Activated T-cell treated with anti-CD3 and anti-CD28 coated beads for 48 hours (primary cell): ENCODE results near the gene FAM50A.
A peak's percentile ranks its signal among the peaks of the same experiment; 100 is the strongest.
"Not testable (repeated sequence)": the region's sequence is repeated elsewhere in the genome, so short reads cannot be mapped to it uniquely, and the experiment has no call there.

ENCODE experiments used
- DNase-seq: peaks from one replicate; pipeline ENCODE4 v3.0.0-alpha.2; 2020; ENCODE audit warnings: low read depth

Gene FAM50A

GRCh38 chrX:154485150-154486051 lies 41.5 kb downstream of the FAM50A start:
- DNase-seq = no peak

GRCh38 chrX:154486052-154486395 lies 42.1 kb downstream of the FAM50A start:
- DNase-seq = no peak

DNA sequence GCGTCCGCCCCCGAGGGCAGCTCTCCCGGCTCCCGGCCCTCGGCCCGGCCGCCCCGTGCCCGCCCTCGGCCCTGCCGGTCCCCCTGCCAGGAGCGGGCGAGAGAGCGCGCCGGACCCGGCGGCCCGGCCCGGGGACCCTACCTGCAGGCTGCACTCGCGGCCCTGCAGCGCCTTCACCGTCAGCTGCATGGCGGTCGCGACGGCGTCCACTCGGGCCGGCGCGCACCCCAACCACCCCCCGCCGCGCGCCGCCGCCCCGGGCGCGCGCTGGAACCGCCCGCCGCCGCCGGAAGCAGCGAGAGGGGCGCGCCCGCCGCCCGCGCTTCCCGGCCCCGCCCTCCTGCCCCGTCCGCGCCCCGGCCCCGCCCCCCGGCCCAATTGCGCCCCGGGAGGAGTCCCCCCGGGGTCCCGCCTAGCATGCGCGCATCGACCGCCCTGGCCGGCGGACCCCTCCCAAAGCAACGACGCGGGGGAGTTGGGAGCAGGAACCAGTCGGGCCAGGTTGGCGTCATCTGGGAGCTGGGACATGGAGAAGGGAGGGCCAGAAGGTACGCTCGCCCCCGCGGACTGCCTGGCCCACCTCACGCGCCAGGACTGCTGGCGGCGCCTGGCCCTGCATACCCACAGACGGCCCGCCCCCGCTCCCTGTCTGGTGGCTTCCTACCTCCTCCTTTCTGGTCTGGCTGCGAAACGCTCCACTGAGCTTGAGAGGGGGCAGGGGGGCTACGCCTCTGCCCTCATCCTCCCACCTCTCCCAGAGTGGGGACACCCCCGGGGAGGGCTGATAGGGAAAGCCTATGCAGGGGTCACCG lies 42.7 kb downstream of the FAM50A start, which contains the start of gene UBL4A:
TSS of gene UBL4A (minus strand) at position 220 of the 812 bp plus-strand sequence. CDS start at position 189, 31 bp downstream.
- DNase-seq = peak; percentile 62

- DNase-seq = no peak
Measured at GRCh38 chrX:154487518-154488290, 43.8 kb downstream of the FAM50A start.

DNA sequence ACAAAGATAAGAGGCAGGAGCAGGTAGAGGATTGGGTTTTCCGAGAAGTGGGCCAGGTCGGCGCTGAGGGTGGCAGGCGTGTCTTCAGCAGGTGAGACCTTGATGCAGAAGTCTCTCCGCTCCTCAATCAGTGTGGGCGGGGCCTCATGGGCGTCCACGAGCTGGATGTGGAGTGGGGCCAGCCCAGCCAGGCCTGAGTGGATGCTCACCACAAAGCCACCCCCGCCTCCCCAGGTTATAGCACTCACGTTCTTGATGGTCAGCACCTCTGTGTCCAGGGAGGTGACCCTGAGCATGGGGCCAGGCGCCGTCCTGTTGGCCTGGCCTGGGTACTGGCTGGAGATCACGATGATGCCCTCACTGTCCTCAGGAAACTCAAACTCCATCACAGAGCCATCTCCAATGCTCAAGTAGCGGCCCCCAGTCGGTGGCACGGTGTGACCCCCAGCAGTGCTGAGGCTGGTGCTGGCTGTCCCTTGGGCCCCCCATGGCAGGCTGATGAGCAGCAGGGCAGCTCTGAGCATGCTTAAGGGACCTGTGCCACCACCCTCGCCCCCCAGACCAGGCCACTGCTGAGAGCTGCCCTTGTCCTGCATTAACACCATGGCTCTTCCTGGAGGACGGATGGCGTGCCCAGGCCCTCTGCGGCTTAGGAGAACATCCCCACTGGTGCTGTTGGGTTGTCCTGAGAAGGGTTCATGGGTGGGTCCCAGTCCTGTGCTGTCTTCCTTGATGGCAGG lies 44.6 kb downstream of the FAM50A start:
- no peak for DNase-seq

DNA sequence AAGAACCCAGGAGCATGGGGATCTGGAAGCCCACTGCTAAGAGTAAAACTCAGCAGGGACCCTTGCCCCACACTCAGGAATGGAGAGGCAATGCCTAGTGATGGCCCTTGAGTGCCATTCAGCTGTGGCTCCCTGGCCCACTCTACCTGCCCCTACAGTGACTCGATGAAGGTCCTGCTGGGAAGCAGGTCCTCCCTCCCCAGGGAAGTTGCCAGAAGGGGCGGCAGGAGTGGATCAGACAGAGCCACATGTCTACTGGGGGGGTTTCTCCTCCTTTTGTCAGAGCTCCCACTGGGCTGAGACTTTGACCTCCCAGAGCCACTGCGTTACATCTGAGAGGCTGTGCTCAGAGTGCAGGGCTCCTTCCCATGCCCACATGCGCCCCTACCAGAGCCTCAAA lies 45.2 kb downstream of the FAM50A start:
- no peak for DNase-seq

GRCh38 chrX:154490021-154490413 lies 46.1 kb downstream of the FAM50A start:
- DNase-seq = no peak

- peak; percentile 89 for DNase-seq
Measured at GRCh38 chrX:154490414-154491083, 46.6 kb downstream of the FAM50A start, which contains the start of gene SLC10A3. TSS of gene SLC10A3 (minus strand) at chrX:154490629. CDS start at chrX:154488940, 1,689 bp downstream.

- no peak for DNase-seq
Measured at GRCh38 chrX:154494715-154495114, 50.8 kb downstream of the FAM50A start.

DNA sequence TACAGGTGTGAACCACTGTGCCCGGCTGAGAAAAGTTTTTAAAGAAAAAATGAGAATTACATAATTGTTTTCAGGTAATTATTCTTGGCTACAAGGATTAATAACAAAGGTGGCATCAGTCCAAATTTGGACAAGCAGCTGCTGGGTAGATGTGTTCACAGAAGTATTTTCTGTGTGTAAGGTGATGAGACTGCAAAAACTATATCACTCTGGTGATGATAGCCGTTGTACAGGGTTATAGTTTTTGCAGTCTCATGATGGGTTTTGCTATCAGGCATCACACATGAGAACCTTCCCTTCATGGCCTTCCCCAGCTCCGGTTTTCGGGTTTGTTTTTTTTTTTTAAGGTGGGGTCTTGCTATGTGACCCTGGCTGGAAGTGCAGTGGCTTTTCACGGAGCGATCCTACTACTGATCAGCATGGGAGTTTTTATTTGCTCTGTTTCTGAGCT lies 51.6 kb downstream of the FAM50A start:
- DNase-seq = no peak

DNA sequence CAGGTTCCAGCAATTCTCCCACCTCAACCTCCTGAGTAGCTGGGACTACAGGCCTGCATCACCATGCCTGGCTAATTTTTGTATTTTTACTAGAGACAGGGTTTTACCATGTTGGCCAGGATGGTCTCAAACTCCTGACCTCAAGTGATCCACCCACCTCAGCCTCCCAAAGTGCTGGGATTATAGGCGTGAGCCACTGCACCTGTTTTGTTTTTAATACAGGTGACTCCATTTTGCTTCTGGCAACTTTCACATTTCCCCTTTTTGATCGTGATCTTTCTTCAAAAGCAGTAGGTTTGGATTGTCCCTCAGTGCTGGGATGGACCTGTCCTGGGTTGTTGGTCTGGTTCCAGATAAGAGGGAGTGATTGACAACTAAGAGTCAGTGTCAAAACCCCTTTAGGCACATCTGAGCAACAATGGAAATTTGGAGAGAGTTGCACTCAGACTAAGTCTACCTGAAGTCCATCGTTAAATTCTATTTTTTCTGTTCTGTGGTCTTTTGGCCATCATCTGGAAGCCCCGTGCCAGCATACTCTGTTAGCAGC lies 52.7 kb downstream of the FAM50A start:
- DNase-seq = not testable (repeated sequence)
